Mucosa of stomach (tissue), 1 donor: Measurements from ENCODE around the gene PFDN1.
A peak's percentile ranks its signal among the peaks of the same experiment; 100 is the strongest.

ENCODE experiments used
- H3K27me3 ChIP-seq: one replicate; pipeline ENCODE4 v1.7.0; 2013; ENCODE audit warnings: mild to moderate bottlenecking, low read length; ENCODE audit not compliant: control insufficient read depth, insufficient read depth
- H3K36me3 ChIP-seq: one replicate; pipeline ENCODE4 v1.7.0; 2013; ENCODE audit warnings: low read length; ENCODE audit not compliant: control insufficient read depth, insufficient read depth
- H3K4me1 ChIP-seq: one replicate; pipeline ENCODE4 v1.7.0; 2013; ENCODE audit warnings: mild to moderate bottlenecking, low read length; ENCODE audit not compliant: control insufficient read depth, insufficient read depth
- H3K4me3 ChIP-seq: one replicate; pipeline ENCODE4 v1.7.0; 2013; ENCODE audit warnings: low read length
- H3K9ac ChIP-seq: one replicate; pipeline ENCODE4 v1.7.0; 2013; ENCODE audit warnings: mild to moderate bottlenecking, low read length, moderate library complexity
- H3K9me3 ChIP-seq: one replicate; pipeline ENCODE4 v1.7.0; 2013; ENCODE audit warnings: mild to moderate bottlenecking, low read length, moderate library complexity; ENCODE audit not compliant: control insufficient read depth
- donor health status: Pancreatic carcinoma.

Gene PFDN1

DNA sequence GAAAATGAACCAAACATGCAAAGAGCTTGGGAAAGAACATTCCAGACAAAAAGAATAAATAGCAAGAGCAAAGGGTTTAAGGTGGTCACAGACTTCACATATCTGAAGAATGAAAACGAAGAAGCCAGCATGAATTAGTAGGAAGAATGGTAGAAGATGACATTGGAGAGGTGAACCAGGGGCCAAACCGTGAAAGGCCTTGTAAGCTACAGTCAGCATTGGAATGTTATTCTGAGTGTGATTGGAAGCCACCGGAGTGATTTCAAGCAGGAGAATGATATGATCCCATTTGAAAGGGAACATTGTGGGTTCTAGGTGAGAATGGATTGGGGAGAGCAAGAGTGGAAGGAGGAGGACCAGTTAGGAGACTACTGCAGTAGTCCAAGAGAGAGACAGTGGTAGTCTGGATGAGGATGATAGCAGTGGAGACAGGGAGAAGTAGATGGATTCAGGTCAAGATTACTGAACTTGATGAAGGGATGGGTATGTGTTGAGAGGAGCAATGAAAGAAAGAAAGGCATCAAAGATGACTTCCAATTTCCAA, 6.9 kb upstream of the PFDN1 start:
- Histone ChIP-seq H3K4me3 (no peak overlapping the region), H3K9ac (no peak overlapping the region), H3K9me3 (no peaks in the 10 kb centered on the region), H3K36me3 (no peaks in the 10 kb centered on the region), H3K27me3 (no peaks in the 10 kb centered on the region), H3K4me1 (peaks cover 9% of the 10 kb centered on the region)

GRCh38 chr5:140305471-140305870, 2.6 kb upstream of the PFDN1 start:
- Histone ChIP-seq H3K9me3 (no peaks in the 10 kb centered on the region), H3K9ac (no peak overlapping the region), H3K4me3 (no peak overlapping the region), H3K36me3 (no peaks in the 10 kb centered on the region), H3K4me1 (peaks cover 8% of the 10 kb centered on the region), H3K27me3 (no peaks in the 10 kb centered on the region)

DNA sequence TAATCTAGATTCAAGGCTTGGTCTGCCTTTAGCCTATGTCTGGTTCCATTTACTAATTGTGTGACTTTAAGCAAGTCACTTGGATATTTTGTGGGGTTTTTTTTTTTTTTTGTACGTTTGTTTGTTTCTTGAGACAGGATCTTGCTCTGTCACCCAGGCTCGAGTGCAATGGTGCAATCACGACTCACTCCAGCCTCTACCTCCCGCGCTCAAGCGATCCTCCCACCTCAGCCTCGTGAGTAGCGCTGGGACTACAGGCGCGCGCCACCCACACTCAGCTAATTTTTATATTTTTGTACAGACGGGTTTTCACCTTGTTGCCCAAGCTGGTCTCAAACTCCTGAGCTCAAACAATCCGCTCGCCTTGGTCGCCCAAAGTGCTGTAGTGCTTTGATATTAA, 1.1 kb upstream of the PFDN1 start:
- Histone ChIP-seq H3K4me3 (no peak overlapping the region), H3K4me1 (peaks cover 8% of the 10 kb centered on the region), H3K9ac (no peak overlapping the region), H3K36me3 (no peaks in the 10 kb centered on the region), H3K27me3 (no peaks in the 10 kb centered on the region), H3K9me3 (no peaks in the 10 kb centered on the region)

- Histone ChIP-seq H3K4me3 (no peak overlapping the region), H3K27me3 (no peaks in the 10 kb centered on the region), H3K36me3 (no peaks in the 10 kb centered on the region), H3K9ac (no peak overlapping the region), H3K9me3 (no peaks in the 10 kb centered on the region), H3K4me1 (peaks cover 8% of the 10 kb centered on the region)
Observed at GRCh38 chr5:140301136-140301535, 1.8 kb downstream of the PFDN1 start.

GRCh38 chr5:140299056-140299455, 3.8 kb downstream of the PFDN1 start:
- Histone ChIP-seq H3K27me3 (no peaks in the 10 kb centered on the region), H3K4me1 (peaks cover 22% of the 10 kb centered on the region), H3K9me3 (no peaks in the 10 kb centered on the region), H3K4me3 (no peak overlapping the region), H3K9ac (no peak overlapping the region), H3K36me3 (no peaks in the 10 kb centered on the region)

- peaks cover 30% of the 10 kb centered on the region for H3K4me1 ChIP-seq
- no peak overlapping the region for H3K9ac ChIP-seq
- H3K9me3 ChIP-seq = no peaks in the 10 kb centered on the region
- no peaks in the 10 kb centered on the region for H3K27me3 ChIP-seq
- no peak overlapping the region for H3K4me3 ChIP-seq
- H3K36me3 ChIP-seq = no peaks in the 10 kb centered on the region
Observed at GRCh38 chr5:140298183-140298601, 4.7 kb downstream of the PFDN1 start.

DNA sequence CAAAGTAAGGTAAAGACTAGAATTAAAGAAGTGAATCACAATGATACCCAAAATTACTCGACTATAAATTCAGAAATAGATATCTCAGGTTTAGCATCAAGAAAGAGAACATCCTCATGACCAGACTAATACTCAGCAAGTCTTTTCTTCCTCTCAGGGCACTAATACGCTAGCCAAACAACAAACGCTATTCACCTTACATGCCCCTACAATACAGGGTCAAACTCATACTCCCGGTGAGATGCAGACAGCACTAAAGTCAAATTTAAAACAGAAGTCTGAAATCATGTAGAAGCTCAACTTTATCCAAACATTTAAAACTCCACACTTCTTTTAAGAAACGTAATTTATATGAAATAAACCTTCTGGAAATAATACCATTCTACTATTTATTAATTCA, 5.6 kb downstream of the PFDN1 start:
- Histone ChIP-seq H3K4me3 (no peak overlapping the region), H3K9me3 (no peaks in the 10 kb centered on the region), H3K27me3 (no peaks in the 10 kb centered on the region), H3K36me3 (no peaks in the 10 kb centered on the region), H3K9ac (no peak overlapping the region), H3K4me1 (peaks cover 33% of the 10 kb centered on the region)

DNA sequence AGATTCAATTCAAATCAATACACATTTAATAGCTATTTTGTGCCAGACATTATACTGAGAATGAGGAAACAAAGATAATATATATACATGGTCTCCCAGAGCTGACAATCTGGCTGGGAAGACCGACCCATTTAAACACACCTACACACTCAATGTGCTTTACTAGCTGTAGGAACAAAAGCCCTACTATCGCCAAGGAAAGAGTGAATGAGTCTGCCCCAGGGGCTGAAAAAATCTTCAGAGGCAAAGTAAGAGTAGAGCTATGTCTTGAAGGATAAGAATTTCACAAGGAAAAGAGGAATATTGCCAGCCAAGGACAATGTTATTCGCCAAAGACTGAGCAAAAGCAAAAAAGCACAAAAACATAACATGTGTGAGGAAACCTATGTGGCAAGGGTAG, 6.6 kb downstream of the PFDN1 start:
- H3K9ac ChIP-seq = no peak overlapping the region
- no peak overlapping the region for H3K4me3 ChIP-seq
- no peaks in the 10 kb centered on the region for H3K27me3 ChIP-seq
- no peaks in the 10 kb centered on the region for H3K36me3 ChIP-seq
- H3K9me3 ChIP-seq = no peaks in the 10 kb centered on the region
- H3K4me1 ChIP-seq = peaks cover 26% of the 10 kb centered on the region

GRCh38 chr5:140295414-140295813, 7.5 kb downstream of the PFDN1 start:
- Histone ChIP-seq H3K9ac (no peak overlapping the region), H3K9me3 (no peaks in the 10 kb centered on the region), H3K4me1 (peaks cover 26% of the 10 kb centered on the region), H3K4me3 (no peak overlapping the region), H3K27me3 (no peaks in the 10 kb centered on the region), H3K36me3 (no peaks in the 10 kb centered on the region)

DNA sequence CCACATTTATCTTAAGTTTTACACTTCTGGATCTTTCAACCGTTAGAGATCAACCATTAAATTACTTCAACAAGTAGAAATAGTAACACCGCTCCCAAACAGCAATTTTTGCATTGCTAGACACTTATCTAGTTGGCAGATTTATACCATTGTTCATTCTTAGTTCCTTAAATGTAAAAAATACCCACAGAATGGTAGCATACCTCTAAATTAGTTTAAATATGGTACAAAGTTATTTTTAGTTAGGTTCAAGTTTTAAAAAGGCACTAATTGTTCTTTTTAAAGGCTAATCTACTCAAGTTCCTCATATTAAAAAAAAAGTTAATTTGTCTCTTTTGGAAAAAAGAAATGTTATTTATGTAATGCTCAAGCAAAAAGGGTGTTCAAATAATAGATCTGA, 8.1 kb downstream of the PFDN1 start:
- no peaks in the 10 kb centered on the region for H3K27me3 ChIP-seq
- H3K4me3 ChIP-seq = no peak overlapping the region
- H3K4me1 ChIP-seq = peaks cover 26% of the 10 kb centered on the region
- H3K9ac ChIP-seq = no peak overlapping the region
- H3K36me3 ChIP-seq = no peaks in the 10 kb centered on the region
- no peaks in the 10 kb centered on the region for H3K9me3 ChIP-seq

DNA sequence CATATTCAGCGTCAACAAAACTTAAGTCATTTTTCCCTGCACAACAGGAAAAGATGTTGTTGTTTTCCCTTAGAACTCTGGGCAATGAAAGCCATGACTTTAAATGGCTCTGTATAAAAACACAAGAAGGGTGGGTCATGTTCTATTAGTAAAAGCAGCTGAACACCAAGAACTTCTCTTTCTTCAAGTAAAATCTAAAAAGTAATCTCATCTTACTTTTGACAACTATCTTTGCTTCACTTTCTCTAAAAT, 9.1 kb downstream of the PFDN1 start:
- Histone ChIP-seq H3K4me3 (no peak overlapping the region), H3K36me3 (no peaks in the 10 kb centered on the region), H3K4me1 (peaks cover 26% of the 10 kb centered on the region), H3K9ac (no peak overlapping the region), H3K9me3 (no peaks in the 10 kb centered on the region), H3K27me3 (no peaks in the 10 kb centered on the region)

- H3K36me3 ChIP-seq = no peaks in the 10 kb centered on the region
- H3K4me3 ChIP-seq = no peak overlapping the region
- H3K9me3 ChIP-seq = no peaks in the 10 kb centered on the region
- H3K9ac ChIP-seq = peak overlapping the region; percentile 3
- no peaks in the 10 kb centered on the region for H3K27me3 ChIP-seq
- peaks cover 26% of the 10 kb centered on the region for H3K4me1 ChIP-seq
Observed at GRCh38 chr5:140293091-140293848, 9.6 kb downstream of the PFDN1 start.
